ENCODE measurements around the gene FAM9C.
"Not testable (repeated sequence)": the region's sequence is repeated elsewhere in the genome, so short reads cannot be mapped to it uniquely, and the experiment has no call there.

The FAM9C gene

DNA sequence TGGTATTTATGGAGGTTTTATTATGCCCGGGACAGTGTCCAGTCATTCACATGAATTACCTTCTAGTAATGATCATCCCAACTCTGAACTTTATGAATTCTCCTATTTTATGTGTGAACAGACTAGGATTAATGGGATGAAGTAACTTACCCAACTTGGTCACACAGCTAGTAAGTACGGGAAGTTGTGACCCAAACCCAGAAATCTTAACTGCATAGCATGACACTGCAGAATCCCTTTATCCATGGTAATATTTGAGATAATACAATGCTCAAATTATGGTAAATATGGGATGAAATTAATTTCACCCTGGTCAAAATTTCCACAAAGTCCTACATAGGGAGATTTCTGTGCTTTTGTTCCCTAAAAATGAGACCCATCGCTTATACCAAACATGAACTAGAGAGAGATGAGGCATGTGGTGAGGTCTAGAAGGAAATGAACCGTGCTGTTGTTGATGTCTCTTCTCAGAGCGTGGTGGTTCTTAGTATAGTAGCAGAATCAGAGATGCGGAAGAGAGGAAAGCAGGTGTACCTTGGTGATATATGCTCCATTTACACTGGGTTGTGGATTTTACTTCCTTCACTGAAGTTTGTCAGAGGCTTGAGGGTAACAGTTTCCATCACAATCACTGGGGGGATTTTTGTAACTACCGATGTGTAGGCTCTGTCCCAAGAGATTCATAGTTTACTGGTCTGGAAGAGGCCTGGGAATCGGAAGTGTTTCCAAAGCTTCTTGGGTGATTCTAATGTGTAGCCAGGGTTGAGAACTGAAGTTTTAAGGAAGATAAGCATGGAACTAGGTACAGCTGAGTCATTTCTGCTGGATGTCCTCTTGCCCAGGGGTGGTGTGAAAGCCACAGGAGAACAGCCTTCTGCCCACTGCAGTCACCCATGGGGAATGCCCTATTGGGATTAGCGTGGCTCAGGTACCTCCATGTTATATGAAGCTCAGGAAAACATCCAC is 30.2 kb upstream of the FAM9C start:
- DNase-seq, result no peak

DNA sequence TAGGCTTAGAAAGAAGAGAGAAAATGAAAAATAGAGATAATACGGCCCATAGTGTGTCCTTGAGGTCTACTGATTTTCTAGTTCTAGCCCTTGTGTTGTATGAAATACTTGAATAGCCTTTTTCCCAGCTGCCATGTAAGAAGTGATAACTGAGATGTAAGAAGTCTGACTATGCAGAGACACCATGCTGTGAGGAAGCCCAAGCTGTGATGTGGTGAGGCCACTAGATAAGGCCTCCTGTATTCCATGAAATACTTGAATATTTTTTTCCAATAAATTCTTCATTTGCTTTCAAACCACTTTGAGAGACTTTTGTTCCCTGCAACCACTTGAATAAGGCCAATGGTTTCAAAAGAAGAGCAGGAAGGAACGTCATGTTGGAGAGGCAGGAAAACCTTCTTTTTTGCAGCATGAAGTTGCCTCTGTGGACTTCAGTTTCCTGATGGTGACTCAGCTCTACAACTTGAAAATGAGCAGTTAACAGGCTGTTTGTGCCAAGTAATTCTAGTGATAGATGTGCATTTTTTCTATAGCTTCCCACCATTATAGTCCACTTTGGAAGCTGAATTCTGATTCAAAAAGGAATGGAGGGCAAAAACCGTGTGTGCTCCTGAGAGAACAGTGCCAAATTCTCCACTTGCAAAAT is 25.5 kb upstream of the FAM9C start:
- DNase-seq, result no peak

DNA sequence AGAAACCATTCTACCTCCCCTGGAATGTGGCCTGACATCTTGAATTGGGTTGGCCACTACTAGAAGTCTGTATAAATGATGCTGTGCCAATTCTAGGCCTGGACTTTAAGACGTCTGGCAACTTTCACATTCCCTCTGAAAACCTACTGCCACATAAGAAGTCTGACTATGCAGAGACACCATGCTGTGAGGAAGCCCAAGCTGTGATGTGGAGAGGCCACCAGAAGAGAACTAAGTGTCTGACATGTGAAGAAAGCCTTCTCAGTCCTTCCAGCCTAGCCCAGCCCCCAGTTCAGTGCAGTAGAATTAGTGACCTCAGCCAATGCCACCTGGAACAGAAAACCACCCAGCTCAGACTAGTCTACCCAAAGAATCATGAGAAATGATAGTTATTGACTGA is 24.2 kb upstream of the FAM9C start:
- DNase-seq, result no peak

DNA sequence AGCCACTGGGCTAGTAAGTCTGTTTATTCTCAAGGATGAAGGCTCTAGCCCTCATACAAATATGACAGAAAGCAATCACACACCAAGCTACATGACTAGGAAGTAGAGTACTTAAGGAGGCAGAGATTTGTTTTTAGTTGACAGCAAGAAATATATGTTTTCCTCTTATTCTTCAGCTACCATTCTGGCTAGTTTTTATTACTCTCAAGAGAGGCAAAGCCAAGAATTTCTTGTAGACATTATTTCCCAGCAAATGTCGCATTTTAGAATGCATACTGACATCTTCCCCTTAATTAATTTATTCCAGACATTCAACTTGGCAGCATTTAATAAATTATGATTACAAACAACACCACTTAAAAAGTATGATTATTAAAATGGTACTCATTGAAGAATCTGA is 23.4 kb upstream of the FAM9C start:
- DNase-seq, result no peak

DNA sequence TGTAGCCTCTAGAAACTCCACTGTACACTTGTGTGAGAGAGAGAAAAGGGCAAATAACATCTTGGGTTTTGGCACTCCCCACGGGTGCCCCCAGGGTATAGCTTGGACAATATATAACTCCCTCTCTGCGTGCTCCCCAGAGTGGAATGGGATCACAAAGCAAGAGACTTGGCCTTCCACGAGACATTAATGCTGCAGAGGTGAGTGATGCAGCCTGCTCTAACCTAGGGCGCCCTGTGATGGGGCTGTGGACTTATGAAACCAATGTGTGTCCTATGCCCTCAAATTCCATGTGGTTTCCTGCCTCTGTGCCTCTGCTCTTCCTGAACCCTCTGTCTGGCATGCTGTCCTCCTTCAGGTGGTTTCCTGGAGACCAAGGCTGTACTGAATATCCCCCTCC is 22.0 kb upstream of the FAM9C start:
- DNase-seq, result no peak

DNA sequence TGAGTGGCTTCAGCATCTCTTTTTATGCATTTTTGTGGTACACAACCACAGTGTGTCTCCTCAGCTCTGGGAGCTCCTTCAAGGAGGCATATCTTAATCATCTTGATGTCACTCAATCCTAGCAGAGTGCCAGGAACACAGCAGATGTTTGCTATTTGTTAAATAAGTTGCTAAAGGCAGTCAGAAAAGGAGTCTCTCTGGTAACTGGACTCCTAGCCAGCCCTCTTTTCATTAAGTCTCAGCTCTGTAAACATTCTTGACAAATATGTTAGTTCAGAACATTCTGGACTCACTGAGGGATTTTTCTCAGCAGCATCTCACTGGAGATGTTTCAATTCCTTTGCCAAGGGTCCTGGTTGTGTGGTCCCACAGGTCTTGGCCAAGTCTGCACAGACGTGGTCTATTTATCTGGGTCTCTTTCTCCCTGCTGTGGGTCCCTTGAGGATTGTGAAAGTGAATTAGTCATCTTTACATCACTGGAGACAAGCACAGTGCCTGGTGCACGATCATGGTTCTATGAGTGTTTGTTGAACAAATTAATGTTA is 20.3 kb upstream of the FAM9C start:
- DNase-seq, result no peak

DNA sequence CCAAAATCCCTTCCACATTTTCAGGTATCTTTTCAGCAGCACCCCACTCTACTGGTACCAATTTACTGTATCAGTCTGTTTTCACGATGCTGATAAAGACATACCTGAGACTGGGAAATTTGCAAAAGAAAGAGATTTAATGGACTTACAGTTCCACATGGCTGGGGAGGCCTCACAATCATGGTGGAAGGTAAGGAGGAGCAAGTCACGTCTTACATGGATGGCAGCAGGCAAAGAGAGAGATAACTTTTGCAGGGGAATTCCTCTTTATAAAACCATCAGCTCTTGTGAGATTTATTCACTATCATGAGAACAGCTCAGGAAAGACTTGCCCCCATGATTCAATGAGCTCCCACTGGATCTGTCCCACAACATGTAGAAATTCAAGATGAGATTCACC is 18.7 kb upstream of the FAM9C start:
- DNase-seq, result not testable (repeated sequence)

DNA sequence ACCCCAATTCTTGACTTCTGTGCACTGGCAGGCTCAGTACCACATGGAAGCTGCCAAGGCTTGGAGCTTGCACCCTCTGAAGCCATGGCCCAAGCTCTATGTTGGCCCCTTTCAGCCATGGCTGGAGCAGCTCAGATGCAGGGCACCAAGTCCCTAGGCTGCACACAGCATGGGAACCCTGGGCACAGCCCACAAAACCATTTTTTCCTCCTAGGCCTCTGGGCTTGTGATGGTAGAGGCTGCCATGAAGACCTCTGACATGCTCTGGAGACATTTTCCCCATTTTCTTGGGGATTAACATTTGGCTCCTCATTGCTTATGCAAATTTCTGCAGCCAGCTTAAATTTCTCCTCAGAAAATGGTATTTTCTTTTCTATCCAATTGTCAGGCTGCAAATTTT is 17.9 kb upstream of the FAM9C start:
- DNase-seq, result not testable (repeated sequence)

DNA sequence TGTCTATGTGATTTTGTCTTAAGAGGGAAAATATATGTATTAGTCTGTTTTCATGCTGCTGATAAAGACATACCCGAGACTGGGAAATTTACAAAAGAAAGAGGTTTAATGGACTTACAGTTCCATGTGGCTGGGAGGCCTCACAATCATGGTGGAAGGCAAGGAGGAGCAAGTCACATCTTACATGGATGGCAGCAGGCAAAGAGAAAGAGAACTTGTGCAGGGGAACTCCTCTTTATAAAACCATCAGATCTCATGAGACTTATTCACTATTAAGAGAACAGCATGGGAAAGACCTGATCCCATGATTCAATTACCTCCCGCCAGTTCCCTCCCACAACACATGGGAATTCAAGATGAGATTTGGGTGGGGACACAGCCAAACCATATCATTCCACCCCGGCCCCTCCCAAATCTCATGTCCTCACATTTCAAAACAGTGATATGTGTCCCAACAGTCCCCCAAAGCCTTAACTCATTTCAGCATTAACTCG is 16.8 kb upstream of the FAM9C start:
- not testable (repeated sequence) for DNase-seq

DNA sequence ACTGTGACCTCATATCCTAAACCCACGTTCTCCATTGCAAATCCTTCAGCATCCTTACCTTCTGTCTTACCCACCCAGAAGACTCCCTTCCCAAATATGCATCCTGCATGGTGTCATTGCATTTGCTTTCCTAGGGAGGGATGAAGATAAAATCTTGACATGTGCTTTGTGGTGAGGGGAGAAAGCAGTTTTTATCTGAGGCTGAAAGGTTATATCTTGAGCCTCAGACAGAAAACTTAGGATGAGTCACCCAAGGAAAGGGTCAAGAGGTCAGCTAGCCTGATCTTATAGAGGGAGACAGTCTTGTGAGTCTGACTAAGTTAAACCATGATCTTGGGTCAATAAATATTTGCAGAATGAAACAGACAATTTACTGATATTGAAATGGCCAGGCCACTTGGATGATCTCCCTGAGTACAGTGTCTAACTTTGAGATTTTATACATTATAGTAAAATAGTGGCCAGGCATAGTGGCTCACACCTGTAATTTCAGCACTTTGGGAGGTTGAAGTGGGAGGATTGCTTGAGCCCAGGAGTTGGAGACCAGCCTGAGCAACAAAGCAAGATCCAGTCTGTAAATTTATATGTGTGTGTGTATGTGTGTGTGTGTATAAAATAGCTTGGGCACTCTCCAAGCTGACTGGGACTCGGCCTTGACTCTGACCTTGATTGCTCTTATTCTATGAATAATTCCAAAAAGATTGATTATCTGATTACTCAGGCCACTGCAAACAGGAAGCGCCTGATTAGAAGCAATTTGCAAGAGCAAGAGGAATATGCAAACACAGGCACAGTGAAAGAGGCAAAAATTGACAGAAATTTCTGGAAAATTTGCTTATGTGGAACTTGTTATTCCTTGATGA is 15.4 kb upstream of the FAM9C start:
- DNase-seq, result no peak

DNA sequence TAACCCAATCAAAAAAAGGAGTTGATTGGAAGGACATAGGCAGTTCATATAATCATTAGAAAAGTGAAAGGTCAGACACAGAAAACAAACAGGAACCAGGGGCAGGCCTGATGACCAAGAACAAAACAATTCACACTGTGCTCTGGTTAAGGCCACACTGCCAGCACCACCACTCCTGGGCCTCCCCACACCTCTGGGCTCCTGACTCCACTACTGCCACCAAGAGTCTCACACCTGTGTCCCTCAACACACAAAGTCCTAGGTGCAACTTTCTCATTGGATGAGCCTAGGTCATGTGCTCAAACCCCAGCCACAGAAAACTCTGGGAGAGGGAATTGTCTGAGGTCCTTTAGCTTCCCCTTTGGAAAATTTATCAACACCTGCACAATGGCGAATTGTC is 11.1 kb upstream of the FAM9C start:
- DNase-seq, result no peak

DNA sequence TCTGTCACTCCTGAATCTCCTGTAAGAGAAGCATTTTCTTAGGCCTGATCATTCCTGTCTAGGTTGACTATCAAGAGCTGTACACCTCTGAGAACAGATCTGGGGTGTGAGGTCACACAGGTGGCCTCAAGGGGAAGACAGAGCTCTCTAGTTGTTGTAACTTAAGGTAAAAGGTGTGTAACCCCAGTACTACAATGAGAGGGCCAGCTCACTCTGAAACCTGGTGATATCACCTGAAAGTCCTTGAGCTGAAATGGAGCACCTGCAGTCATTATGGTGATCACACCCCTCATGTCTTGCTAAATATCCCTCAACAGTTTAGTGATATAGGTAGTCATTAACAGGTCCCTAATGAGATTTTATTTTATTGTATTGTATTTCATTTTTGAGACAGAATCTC is 8.8 kb upstream of the FAM9C start:
- no peak for DNase-seq

DNA sequence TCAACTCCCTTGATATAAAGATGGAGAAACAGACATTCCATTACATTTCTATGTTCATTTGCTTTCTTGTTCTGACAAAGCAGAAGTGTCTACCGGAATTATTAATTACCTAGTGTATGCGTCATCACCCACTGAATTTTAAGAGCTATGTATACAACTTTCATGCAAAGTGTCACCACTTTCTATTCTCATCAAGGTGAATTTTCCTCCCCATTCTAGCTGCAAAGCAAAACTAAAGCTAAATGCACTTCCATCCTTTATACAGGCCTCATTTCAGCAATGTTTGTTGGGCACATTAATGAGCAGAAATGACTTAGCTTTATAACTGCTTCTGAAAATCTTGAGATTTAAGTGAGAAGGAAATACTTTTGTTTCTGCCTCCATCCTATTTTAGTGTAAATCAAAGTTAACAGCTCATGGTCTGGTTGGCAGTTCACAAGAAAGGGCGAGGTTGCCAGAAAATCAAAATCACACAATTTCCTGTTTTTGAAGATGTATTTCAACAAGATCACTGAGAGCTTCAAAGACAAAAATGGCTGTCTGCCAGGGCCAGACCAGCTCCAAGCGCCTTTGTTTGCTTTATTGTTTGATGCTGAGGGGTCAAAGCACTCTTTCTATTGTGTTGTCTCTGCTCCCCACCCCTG is 7.2 kb upstream of the FAM9C start:
- no peak for DNase-seq

DNA sequence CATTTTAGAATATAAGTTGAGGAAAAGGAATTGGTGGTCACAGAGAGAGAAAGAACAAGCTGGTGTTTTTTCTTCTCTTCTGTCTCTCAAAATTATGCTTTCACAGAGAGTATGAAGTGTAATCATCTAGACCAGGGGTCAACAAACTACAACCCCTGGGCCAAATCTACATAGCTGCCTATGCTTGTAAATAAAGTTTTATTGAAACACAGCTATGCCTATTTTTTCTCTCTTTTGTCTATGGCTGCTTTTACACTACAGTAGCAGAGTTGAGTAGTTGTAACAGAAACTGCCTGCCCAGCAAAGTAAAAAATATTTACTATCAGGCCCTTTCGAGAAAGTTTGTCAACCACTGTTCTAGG is 6.7 kb upstream of the FAM9C start:
- DNase-seq, result no peak

DNA sequence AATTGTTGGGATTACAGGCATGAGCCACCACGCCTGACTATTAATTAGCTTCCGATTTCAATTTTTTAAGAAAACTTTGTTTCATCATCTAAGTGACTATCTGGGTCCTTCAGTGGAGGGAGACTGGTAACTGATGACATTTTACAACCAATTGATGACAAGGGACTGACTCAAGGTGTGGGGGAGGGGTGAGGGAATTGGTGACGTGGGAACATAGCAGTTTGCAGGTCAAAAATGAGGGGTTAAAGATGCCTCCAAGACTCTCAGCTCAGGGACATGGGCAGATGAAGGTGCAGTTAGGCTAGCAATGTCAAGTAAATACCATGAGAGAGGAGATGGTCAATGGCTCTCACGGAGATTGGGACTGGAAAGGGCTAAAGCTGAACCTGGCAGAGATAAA is 5.7 kb upstream of the FAM9C start:
- no peak for DNase-seq

DNA sequence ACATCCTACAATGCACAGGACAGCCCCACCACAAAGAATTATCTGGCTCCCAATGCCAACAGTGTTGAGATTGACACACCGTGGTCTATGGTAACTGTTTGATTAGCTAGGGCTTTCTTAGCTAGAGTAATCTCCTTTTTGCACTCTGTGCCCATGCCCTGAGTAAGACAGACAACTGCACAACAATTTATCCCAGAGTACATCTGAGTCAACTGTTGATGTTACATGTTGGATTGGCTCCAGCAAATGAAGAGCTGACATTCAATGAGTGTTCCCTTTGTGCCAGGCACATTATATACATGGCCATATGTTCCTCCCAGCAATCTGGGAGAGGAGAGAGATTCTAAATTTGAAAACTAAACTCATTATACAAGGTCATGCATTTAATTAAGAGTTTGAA is 3.9 kb upstream of the FAM9C start:
- DNase-seq, result peak; percentile 68 to 87

DNA sequence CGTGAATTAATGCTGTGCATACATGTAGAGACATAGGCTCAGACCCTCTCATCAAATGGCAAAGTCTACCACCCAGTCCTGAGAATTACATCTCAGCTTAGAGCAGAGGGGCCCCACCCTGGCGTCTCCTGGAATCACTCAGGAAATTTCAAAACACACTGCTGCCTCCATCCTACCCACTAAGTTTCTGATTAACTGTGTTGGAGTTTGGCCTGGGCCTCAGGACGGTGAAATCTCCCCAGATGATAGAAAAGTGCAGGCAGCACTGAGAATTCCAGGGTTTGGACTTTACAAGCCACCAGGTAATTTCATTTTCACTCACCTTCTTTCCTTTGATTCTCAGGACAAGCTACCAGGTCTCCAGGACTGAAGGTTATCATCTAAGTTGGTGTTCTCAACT is 3.3 kb upstream of the FAM9C start:
- no peak for DNase-seq

DNA sequence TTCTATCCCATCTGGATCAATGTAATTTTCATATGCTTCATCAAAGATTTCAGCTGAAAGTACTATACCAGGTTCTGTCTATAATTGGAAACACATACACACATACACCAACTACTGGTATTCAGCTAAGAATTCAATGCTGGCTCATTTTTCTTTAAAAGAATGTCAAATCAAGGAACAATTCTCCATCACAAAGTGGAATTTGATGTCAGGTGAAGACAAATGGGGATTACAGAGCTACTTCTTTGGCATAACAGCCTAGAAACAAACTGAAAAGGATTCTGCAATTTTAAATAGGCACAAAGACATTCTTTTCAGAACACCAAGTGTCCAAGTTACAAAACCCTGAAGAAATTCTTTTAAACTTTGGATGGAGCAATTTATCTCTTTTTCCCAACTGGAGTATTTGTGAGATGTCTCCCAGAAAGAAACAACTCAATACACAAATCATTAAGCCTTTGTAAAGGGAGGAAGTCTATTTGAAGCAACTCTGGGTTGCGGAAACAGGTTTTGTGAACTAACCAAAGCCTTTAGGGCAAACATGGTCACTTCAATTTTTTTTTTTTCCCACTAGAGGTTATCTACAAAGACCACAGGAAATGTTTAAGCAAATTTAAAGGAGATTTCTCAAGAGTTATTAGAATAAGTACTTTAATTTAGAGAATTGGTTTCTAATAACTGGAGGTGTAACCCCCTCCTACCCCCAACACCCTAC is 1.9 kb upstream of the FAM9C start:
- no peak for DNase-seq

DNA sequence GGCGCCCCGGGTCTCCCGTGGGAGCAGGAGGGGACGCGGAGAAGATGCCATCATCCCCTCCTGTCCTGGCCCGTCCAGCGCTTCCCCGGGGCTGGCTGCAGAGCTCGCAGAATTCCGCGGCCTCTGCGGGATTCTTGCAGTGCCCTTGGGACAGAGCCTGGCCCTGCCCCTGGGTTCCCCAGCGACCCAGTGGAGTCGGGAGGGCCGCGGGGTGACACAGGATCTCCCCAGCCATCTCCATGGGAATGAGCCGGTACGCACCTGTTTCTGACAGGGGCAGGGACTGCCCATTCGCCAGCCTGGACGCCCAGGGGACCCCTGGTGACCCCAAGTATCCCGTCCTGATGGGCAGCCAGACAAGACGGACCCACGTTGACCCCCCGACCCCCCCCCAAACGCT is 482 bp downstream of the FAM9C start:
- no peak for DNase-seq

DNA sequence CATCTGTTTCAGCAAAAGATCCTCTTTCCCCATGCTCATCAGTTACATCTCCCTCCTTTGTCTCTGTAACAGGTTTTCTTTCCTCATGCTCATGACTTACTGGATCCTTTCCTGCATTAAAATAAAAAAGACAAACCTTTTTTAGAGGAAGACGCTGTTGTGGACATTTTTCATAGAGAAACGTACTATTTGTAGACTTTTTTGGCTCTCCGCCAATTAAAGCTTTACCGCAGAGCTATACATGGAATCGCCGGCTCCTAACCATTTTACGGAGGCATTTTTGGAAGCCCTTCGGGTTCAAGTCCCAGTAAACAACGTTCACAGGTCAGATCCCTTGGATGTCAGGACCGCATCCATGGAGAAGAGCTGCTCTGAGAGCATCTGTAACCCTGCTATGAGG is 1.3 kb downstream of the FAM9C start:
- no peak for DNase-seq

DNA sequence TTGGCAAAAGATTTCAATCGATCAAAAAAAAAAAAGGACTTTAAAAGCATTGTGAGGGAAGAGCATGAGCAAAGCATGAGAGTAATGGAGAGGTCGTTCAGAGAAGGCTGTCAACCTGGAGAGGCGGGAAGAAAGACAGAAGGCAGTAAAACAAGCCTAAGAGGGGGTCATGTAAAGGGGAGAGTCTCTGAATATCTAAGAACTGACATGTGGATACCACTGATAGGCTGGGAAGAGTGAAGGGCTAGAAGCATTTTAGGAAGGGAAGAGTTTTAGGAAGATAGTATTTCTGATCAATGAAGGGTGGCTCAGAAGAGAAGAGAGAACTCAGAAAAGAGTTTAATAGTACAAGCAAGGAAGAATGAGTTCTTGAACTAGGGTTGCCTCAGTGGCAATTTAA is 7.5 kb downstream of the FAM9C start:
- DNase-seq, result no peak

DNA sequence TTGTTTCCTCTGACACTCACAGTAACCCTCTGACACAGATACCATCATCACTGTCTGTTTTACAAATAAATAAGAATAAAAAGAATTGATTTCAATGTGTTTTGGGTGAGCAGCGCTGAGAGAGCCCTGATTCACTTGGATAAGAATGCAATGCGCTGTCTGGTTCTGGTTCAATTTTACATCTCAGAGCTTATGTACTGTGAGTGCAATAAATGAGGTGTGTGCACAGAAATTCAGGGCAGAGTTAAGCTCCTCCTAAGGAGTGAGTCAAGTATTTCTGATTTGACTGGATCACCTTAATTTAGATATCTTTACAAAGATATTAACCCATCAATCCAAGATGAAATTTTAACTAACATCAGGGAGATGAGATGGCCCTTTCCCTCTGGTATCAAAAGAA is 11.2 kb downstream of the FAM9C start:
- no peak for DNase-seq
